GM12891 (cell line): ENCODE results near the gene SLC26A9.

Source experiments
- DNase-seq: peaks from one replicate; pipeline ENCODE4 v3.0.0; 2011; ENCODE audit warnings: low spot score; ENCODE audit not compliant: insufficient read length
- FAIRE-seq: peaks from 2 replicates; lab custom pipeline; 2011; peaks lifted over from hg19 to GRCh38; lab: Jason Lieb, UNC
- PAX5 ChIP-seq: IDR thresholded peaks from 2 replicates; pipeline ENCODE4 v1.6.1; 2011; ENCODE audit warnings: low read length, moderate library complexity, mild to moderate bottlenecking; ENCODE audit not compliant: insufficient read depth, severe bottlenecking
- POLR2A ChIP-seq: IDR thresholded peaks from 2 replicates; pipeline ENCODE4 v1.6.1; 2011; ENCODE audit warnings: low read depth, low read length, control low read depth
- POLR2AphosphoS5 ChIP-seq: IDR thresholded peaks from 2 replicates; pipeline ENCODE4 v1.6.1; 2011; ENCODE audit warnings: low read depth, low read length, control low read depth
- POU2F2 ChIP-seq: IDR thresholded peaks from 2 replicates; pipeline ENCODE4 v1.6.1; 2011; ENCODE audit warnings: low read depth, mild to moderate bottlenecking, control low read depth, low read length, moderate library complexity
- SPI1 ChIP-seq: IDR thresholded peaks from 2 replicates; pipeline ENCODE4 v1.6.1; 2011; ENCODE audit warnings: low read depth, low read length, control low read depth
- TAF1 ChIP-seq: IDR thresholded peaks from 2 replicates; pipeline ENCODE4 v1.6.1; 2011; ENCODE audit warnings: low read depth, low read length, control low read depth

SLC26A9 gene

DNA sequence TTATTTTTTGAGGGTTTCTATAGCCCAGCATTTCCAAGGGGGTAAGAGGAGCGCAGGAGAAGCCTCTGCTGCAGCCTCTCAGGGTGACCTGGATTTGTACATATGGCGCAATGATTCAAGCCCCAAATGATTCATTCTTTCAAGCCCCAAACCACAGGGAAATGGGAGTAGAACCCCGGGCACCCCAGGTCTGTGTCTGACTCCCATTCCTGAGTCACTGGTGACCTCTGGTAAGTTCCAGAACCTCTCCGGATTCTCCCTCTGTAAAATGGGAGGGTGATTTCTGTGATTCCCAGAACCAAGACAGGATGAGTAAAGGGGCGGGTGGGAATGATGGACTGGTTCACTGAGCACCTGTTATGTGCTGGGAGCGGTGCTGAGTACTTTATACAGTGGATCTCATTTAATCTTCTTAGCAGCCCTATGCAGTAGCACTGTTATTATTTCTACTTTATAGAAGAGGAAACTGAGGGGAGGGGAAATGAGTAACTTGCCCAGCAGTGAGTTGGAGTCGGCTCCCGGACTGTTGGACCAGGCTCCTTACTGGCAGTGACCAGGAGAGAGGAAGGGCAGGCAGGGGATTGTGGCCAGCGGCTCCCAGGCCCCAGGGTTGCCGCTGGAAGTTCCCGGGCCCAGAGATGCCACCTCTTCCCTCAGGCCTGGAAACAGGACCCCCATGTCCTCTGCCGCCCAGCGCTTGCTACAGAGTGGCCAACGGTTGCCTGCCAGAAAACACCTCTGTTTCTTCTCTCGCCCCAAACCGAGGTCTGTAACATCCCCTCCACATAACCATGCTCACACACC, 20.3 kb upstream of the SLC26A9 start:
- TF ChIP-seq POU2F2 (no peak), POLR2A (no peak), PAX5 (no peak), POLR2AphosphoS5 (no peak), SPI1 (no peak), TAF1 (no peak)
- FAIRE-seq (no peak), DNase-seq (no peak)

DNA sequence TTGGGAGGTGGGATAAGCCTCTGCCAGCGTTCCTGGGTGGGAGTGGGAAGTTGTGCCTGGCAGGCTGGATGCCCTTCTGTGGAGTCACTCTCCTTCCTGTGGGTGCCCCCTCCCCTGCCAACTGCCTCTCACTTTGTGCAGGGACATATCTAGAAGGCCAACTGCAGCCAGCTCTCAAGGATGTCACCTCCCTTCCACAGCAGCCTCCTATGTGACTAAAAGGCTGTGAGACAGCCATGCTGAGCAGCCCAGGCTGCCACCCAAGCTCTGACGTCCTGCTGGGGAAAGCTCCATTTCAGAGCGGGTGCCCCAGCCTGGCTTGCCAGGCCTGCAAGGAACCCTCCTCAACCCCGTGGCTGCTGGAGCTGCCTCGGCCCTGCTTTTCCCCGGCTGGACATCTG, 19.6 kb upstream of the SLC26A9 start:
- no peak for FAIRE-seq
- no peak for DNase-seq
- TF ChIP-seq POLR2AphosphoS5 (no peak), PAX5 (no peak), POLR2A (no peak), SPI1 (no peak), TAF1 (no peak), POU2F2 (no peak)

DNA sequence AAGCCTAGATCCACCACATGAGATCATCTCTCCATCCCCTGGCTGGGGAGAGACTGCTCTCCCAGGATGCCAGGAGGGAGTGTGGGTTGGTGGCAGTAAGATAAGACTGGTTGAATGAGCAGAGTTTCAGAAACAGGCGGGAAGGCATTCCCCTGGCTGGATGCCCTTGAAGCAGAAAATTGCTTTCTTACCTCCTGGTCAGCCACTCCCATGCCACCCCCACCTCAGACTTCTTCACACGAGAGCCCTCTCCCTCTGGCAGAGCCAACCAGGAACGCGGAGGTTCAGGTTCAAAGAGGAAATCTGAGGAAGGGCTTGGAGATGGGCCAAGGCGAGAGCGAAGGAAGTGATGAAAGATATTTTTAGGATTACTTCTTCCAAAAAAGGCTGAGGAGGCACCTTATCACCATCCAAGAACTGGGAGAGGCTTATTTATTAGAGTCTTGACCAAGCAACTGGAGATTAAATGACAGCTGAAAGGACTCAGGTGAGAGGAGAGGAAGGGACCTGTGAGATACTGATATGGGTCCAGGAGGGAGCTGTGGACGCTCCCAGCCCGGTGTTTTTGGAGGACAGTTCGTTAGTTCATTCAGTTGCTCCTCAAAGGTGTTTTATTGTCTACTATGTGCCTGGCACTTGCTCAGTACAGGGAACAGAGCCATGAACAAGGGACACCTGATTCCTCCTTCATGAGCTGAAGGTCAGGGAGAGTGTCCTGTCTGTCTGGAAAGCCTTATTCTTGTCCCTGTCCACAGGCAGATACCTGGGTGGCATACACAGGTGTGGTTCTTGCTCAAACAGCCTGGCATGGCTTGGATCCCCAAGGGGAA, 18.9 kb upstream of the SLC26A9 start:
- DNase-seq (no peak), FAIRE-seq (no peak)
- TF ChIP-seq POLR2A (no peak), SPI1 (no peak), PAX5 (no peak), TAF1 (no peak)

DNA sequence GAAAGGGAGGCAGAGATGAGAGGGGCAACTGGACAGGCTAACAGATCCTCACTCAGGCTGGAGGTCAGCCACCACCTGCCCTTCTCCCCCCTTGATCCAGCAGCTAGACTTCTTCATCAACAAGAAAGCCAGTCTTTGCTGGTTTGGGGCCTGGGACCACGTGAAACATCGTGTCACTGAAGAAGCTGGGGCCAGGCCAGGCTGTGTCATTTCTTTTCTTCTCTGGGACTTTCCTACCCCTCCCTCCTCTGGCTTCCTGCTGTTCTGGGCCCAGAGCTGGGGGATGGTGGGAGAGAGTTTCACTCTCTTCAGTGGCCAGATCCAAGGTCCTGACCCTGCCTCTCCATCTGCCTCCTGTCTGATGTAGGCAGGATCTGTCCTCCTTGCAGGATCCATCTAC, 18.1 kb upstream of the SLC26A9 start:
- TF ChIP-seq SPI1 (no peak), TAF1 (no peak), POLR2AphosphoS5 (no peak), PAX5 (no peak)
- FAIRE-seq (no peak), DNase-seq (no peak)

DNA sequence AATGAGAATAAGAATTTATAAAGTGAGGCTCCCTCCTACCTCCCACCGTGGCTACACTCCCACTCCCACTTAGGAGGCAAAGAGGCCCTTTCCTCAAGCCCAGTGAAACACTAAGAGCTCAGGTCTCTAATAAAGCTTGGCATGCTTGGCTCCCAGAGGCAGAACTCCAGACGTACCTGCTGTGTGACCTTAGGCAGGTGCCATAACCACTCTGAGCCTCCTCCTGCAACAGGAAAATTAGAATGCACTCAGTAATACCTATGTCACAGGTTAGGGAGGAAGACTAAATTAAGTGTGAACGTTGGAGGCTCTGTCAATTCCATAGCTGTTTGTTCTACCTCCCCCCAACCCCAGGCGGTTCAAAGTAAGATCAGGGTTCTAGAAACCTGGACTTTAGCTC, 16.5 kb upstream of the SLC26A9 start:
- DNase-seq = no peak
- no peak for FAIRE-seq
- TF ChIP-seq POLR2A (no peak), POLR2AphosphoS5 (no peak), TAF1 (no peak), SPI1 (no peak), POU2F2 (no peak), PAX5 (no peak)

DNA sequence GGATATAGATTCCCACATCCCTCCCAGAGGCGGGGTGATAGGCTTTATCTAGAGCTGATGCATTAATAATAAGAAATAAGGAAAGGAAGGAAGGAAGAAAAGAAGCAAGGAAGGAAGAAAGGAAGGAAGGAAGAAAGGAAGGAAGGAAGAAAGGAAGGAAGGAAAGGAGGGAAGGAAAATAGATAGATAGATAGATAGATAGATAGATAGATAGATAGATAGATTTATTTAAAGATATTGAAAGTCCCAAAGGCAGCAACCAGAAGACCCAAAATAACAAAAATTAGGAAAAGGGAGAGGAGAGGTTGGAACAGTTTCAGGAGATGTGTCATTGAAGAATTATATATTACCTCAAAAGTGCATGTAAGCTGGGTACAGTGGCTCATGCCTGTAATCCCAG, 12.2 kb upstream of the SLC26A9 start:
- FAIRE-seq (no peak), DNase-seq (no peak)
- TF ChIP-seq SPI1 (no peak), TAF1 (no peak), PAX5 (no peak), POLR2A (no peak), POU2F2 (no peak), POLR2AphosphoS5 (no peak)

DNA sequence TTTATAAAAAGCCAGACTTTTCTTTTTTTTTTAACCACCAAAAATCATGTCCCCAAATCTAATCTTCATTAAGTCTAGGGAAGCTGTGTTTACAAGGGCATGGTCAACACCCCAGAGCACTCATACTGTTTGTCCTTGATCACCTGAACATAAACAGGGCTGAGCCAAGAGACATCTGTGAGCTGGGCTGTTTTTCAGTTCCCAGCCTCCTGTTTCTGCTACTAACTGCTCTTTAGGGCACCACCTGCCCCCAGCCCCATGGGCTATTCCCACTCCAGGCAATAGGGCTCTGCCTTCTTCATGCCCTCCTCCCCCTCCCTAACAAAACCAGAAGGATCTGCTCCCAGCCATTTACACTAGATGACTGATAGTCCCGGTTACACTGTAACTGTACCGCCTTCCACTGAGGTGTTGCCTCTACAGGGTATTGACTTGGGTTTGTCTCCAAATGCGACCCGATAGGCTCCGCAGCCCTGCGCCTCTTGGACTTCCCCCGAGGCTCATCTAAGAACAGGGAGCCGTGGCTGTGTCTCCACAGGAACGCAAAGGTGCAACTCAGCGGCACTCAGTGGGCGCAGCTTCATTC, 11.7 kb upstream of the SLC26A9 start:
- TF ChIP-seq SPI1 = no peak
- no peak for TF ChIP-seq POLR2AphosphoS5
- no peak for TF ChIP-seq TAF1
- TF ChIP-seq POLR2A = no peak
- no peak for TF ChIP-seq PAX5
- no peak for TF ChIP-seq POU2F2
- FAIRE-seq (no peak), DNase-seq (no peak)

DNA sequence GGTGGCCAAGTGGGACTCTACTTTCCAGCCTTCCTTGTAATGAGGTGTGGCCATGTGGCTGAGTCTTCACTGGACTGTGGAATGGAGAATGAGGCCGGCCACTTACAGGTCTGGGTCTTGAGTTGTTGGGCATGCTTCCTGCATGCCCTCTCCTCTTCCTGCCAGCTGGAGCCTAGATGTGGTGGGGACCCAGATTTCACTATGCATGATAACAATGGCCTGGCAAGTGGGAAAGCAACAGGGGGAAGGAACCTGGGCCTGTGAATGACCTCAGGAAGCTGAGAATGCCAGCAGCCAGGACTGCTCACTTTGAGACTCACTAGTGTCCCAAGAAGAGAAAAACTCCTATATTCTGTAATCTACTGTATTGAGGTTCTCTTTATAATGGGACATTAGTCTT, 8.5 kb upstream of the SLC26A9 start:
- FAIRE-seq (no peak), DNase-seq (no peak)
- TF ChIP-seq TAF1 = no peak
- TF ChIP-seq POLR2AphosphoS5 = no peak
- TF ChIP-seq POLR2A = no peak
- TF ChIP-seq POU2F2 = no peak

DNA sequence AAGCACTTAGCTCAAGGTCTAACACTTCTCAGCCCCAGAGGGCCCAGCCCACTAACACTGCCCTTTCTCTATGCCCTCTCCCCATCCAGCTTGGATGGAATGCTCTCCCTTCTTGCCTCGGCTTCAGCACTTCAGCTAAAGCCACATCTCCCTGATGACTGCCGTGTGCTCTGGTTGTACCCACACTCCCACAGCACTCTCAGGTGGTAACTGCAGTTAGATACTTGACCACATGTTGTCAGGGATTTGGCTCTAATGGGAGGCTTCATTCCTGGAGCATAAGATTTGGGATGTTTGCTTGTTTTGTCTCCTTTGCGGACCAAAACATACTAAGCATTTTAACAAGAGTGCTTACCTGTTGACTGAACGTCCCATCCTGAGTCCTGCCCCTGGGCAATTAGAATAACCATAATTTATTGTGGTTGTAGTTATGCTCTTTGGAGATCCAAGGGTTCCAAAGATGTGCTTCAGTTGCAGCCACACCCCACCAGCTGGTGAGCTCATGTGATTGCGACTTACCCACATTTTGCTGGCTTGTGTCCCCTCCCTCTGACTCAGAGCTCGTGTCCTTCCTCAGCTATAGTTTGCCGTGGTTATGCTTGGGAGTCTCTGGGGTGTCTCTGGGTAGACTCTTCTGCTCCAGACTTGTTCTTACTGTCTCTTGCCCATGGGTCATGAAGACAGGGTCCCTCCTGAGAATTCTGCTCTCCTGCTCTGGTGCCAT, 7.7 kb upstream of the SLC26A9 start:
- DNase-seq (no peak), FAIRE-seq (no peak)
- TF ChIP-seq TAF1 (no peak), POU2F2 (no peak), PAX5 (no peak), SPI1 (no peak), POLR2AphosphoS5 (no peak), POLR2A (no peak)
